LHCN-M2 (cell line): ENCODE data around the gene SPAG16. TPM values are rescaled to one million over a fixed set of nuclear protein-coding genes. Genes with fewer than 3 reads are reported as not detected.

Experiments used
- DNase-seq: peaks from one replicate; pipeline ENCODE4 v3.0.0-alpha.2; 2012; ENCODE audit warnings: low read depth
- total RNA-seq: library from RNA; depleted of rRNA; stranded (reverse); fragments of >200 nt; gene quantifications from 2 replicates; pipeline ENCODE4 v1.2.3, GENCODE V29; 2014

The SPAG16 gene
- total RNA-seq, 1 experiment from 2014 or later = 16.5 TPM

- peak; percentile 98 for DNase-seq
Observed at GRCh38 chr2:214069254-214069653, 785.0 kb downstream of the SPAG16 start.

GRCh38 chr2:214075456-214075855 is 791.2 kb downstream of the SPAG16 start:
- DNase-seq = no peak

GRCh38 chr2:214076527-214076926 is 792.3 kb downstream of the SPAG16 start:
- peak; percentile 75 for DNase-seq

GRCh38 chr2:214077727-214078126 is 793.5 kb downstream of the SPAG16 start:
- peak; percentile 12 for DNase-seq

- no peak for DNase-seq
Observed at GRCh38 chr2:214079032-214079431, 794.8 kb downstream of the SPAG16 start.

- no peak for DNase-seq
Observed at GRCh38 chr2:214088536-214088935, 804.3 kb downstream of the SPAG16 start.

- no peak for DNase-seq
Observed at GRCh38 chr2:214096208-214096715, 812.0 kb downstream of the SPAG16 start.

GRCh38 chr2:214098811-214099210 is 814.5 kb downstream of the SPAG16 start:
- no peak for DNase-seq

GRCh38 chr2:214100488-214100887 is 816.2 kb downstream of the SPAG16 start:
- no peak for DNase-seq

GRCh38 chr2:214103276-214104001 is 819.2 kb downstream of the SPAG16 start:
- peak; percentile 87 for DNase-seq

GRCh38 chr2:214104219-214104618 is 820.0 kb downstream of the SPAG16 start:
- peak; percentile 22 for DNase-seq

- no peak for DNase-seq
Observed at GRCh38 chr2:214104967-214105366, 820.7 kb downstream of the SPAG16 start.

- DNase-seq = no peak
Observed at GRCh38 chr2:214107726-214108125, 823.5 kb downstream of the SPAG16 start.

- DNase-seq = no peak
Observed at GRCh38 chr2:214108598-214108997, 824.3 kb downstream of the SPAG16 start.

GRCh38 chr2:214117054-214117453 is 832.8 kb downstream of the SPAG16 start:
- no peak for DNase-seq

- peak; percentile 71 for DNase-seq
Observed at GRCh38 chr2:214126135-214126534, 841.9 kb downstream of the SPAG16 start.

GRCh38 chr2:214127170-214127569 is 842.9 kb downstream of the SPAG16 start:
- no peak for DNase-seq

GRCh38 chr2:214127571-214127970 is 843.3 kb downstream of the SPAG16 start:
- peak; percentile 73 for DNase-seq

GRCh38 chr2:214128040-214128439 is 843.8 kb downstream of the SPAG16 start:
- DNase-seq = no peak

- peak; percentile 18 for DNase-seq
Observed at GRCh38 chr2:214130114-214130513, 845.9 kb downstream of the SPAG16 start.

- peak; percentile 54 for DNase-seq
Observed at GRCh38 chr2:214135966-214136365, 851.7 kb downstream of the SPAG16 start.

GRCh38 chr2:214138779-214139178 is 854.5 kb downstream of the SPAG16 start:
- no peak for DNase-seq

GRCh38 chr2:214139630-214140284 is 855.5 kb downstream of the SPAG16 start:
- peak; percentile 17 for DNase-seq
